ENCODE measurements around the gene PIK3R3. TPM values are rescaled to one million over a fixed set of nuclear protein-coding genes. Genes with fewer than 3 reads are reported as not detected.

The PIK3R3 gene
- total RNA-seq, 3 donors from 2014 or later (not counting 1 experiment from before 2014, with no cell fraction given), result 5.2 to 6.2 (median 5.4) TPM

DNA sequence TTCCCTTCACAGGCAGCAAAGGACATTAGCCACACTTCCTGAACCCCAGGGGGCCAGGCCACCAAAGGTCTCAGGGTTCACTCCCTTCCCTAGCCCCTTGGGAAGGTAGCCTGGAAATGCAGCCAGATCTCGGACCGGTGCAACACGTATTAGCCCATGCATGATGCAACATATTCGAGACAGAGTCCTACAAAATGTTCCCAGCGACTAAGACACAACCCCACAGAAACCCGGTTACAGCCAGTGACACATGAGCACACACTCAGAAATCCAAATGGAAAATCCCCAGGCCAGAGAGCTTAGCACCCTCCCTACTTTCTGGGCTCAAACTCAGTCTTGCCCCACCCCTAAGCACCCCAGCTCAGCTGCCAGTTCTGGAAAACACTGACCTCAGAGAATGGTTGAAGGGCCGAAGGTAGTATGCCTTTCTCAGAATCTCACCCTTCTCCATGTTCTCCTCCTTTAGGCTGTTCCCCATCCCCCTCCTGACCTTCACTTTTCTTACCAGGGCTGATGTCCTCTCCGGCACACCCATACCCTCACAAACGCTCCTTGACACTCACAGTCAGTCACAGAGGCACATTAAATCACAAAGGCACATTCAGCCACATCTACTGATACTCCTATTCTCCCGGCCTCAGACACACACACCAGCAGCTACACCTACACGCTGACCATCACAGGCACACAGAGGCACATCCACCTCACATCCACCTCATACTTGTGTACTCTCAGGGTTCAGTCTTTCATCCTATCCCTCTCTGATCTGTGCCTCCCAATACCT lies 42.2 kb upstream of the PIK3R3 start, which contains the start of gene TSPAN1:
TSPAN1 (plus strand) TSS at position 640 of the 784 bp plus-strand sequence. CDS start 6,021 bp downstream, outside the sequence.
- Mint-ChIP-seq H3K36me3 (no peaks in the 10 kb centered on the region), H3K27ac (no peak within 1 kb of the TSS), H3K4me1 (no peaks in the 10 kb centered on the region), H3K9me3 (no peaks in the 10 kb centered on the region), H3K4me3 (no peak within 1 kb of the TSS), H3K27me3 (ENCODE audit: low read depth in 2 of 2) (peaks cover 0 to 2% of the 10 kb centered on the region in 2 donors)
- H3K36me3 ChIP-seq (ENCODE audit: control insufficient read depth, insufficient read depth, low read length), result no peaks in the 10 kb centered on the region
- no peak for TF ChIP-seq CTCF (IDR thresholded peaks at IDR 0.05)
- no peaks in the 10 kb centered on the region for H3K9me3 ChIP-seq (ENCODE audit: control insufficient read depth, insufficient read depth, low read length)
- ATAC-seq (no peak), DNase-seq (no peak)
- 93% methylated on average over 11 of the region's 11 CpGs for WGBS (ENCODE audit: insufficient coverage)
- H3K4me3 ChIP-seq (ENCODE audit: low read length), result no peak within 1 kb of the TSS
- H3K27me3 ChIP-seq (ENCODE audit: control insufficient read depth, insufficient read depth, low read length), result no peaks in the 10 kb centered on the region
- no peak within 1 kb of the TSS for H3K27ac ChIP-seq (ENCODE audit: low read length)
- intact Hi-C loops (cut with micrococcal nuclease), result no loop called here
- peaks cover 3% of the 10 kb centered on the region for H3K4me1 ChIP-seq (ENCODE audit: control insufficient read depth, insufficient read depth, low read length)

GRCh38 chr1:46173361-46173856 lies 41.0 kb upstream of the PIK3R3 start:
- H3K4me1 Mint-ChIP-seq, result no peaks in the 10 kb centered on the region
- H3K27ac Mint-ChIP-seq, result no peak overlapping the region
- H3K4me3 ChIP-seq (ENCODE audit: low read length), result no peak overlapping the region
- no peaks in the 10 kb centered on the region for H3K9me3 ChIP-seq (ENCODE audit: control insufficient read depth, insufficient read depth, low read length)
- no peak for TF ChIP-seq CTCF (IDR thresholded peaks at IDR 0.05)
- H3K9me3 Mint-ChIP-seq, result no peaks in the 10 kb centered on the region
- H3K36me3 ChIP-seq (ENCODE audit: control insufficient read depth, insufficient read depth, low read length), result no peaks in the 10 kb centered on the region
- no peak overlapping the region for H3K4me3 Mint-ChIP-seq
- no peaks in the 10 kb centered on the region for H3K36me3 Mint-ChIP-seq
- H3K4me1 ChIP-seq (ENCODE audit: control insufficient read depth, insufficient read depth, low read length), result no peaks in the 10 kb centered on the region
- no peaks in the 10 kb centered on the region for H3K27me3 ChIP-seq (ENCODE audit: control insufficient read depth, insufficient read depth, low read length)
- H3K27ac ChIP-seq (ENCODE audit: low read length), result no peak overlapping the region
- WGBS (ENCODE audit: insufficient coverage), result 46% methylated on average over 4 of the region's 4 CpGs
- DNase-seq, result no peak
- intact Hi-C loops (cut with micrococcal nuclease), result no loop called here
- no peak for ATAC-seq
- H3K27me3 Mint-ChIP-seq (ENCODE audit: low read depth in 2 of 2), result peaks cover 0 to 2% of the 10 kb centered on the region in 2 donors

GRCh38 chr1:46172321-46172720 lies 39.9 kb upstream of the PIK3R3 start:
- ATAC-seq (no peak), DNase-seq (no peak)
- Mint-ChIP-seq H3K27ac (no peak overlapping the region), H3K36me3 (no peaks in the 10 kb centered on the region), H3K4me1 (peaks cover 5 to 6% of the 10 kb centered on the region in 2 donors), H3K4me3 (no peak overlapping the region), H3K27me3 (ENCODE audit: low read depth in 2 of 2) (peaks cover 0 to 2% of the 10 kb centered on the region in 2 donors), H3K9me3 (no peaks in the 10 kb centered on the region)
- Histone ChIP-seq H3K9me3 (ENCODE audit: control insufficient read depth, insufficient read depth, low read length) (no peaks in the 10 kb centered on the region), H3K4me1 (ENCODE audit: control insufficient read depth, insufficient read depth, low read length) (peaks cover 3% of the 10 kb centered on the region), H3K27me3 (ENCODE audit: control insufficient read depth, insufficient read depth, low read length) (no peaks in the 10 kb centered on the region), H3K27ac (ENCODE audit: low read length) (no peak overlapping the region), H3K4me3 (ENCODE audit: low read length) (no peak overlapping the region), H3K36me3 (ENCODE audit: control insufficient read depth, insufficient read depth, low read length) (no peaks in the 10 kb centered on the region)
- 95% methylated on average over 4 of the region's 4 CpGs for WGBS (ENCODE audit: insufficient coverage)
- TF ChIP-seq CTCF (IDR thresholded peaks at IDR 0.05), result no peak
- intact Hi-C loops (cut with micrococcal nuclease), result no loop called here
